ENCODE data around the gene SP9. TPM values are rescaled to one million over a fixed set of nuclear protein-coding genes. Genes with fewer than 3 reads are reported as not detected.

Gene SP9
- total RNA-seq, 1 donor, result not detected

DNA sequence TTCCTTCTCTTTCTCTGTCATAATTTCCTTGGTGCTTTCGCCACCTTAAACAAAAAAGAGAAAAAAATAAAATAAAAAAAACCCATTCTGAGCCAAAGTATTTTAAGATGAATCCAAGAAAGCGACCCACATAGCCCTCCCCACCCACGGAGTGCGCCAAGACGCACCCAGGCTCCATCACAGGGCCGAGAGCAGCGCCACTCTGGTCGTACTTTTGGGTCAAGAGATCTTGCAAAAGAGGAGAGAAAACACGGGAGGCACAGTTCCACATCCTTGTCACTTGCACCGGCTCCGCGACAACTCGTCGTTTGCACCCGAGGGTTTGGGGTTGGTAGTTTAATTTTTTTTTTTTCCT, 1.8 kb upstream of the SP9 start:
- peak in 1 of 3 donors; percentile 29 for DNase-seq (ENCODE audit: low read depth in 2 of 3, low spot score in 2 of 3)

DNA sequence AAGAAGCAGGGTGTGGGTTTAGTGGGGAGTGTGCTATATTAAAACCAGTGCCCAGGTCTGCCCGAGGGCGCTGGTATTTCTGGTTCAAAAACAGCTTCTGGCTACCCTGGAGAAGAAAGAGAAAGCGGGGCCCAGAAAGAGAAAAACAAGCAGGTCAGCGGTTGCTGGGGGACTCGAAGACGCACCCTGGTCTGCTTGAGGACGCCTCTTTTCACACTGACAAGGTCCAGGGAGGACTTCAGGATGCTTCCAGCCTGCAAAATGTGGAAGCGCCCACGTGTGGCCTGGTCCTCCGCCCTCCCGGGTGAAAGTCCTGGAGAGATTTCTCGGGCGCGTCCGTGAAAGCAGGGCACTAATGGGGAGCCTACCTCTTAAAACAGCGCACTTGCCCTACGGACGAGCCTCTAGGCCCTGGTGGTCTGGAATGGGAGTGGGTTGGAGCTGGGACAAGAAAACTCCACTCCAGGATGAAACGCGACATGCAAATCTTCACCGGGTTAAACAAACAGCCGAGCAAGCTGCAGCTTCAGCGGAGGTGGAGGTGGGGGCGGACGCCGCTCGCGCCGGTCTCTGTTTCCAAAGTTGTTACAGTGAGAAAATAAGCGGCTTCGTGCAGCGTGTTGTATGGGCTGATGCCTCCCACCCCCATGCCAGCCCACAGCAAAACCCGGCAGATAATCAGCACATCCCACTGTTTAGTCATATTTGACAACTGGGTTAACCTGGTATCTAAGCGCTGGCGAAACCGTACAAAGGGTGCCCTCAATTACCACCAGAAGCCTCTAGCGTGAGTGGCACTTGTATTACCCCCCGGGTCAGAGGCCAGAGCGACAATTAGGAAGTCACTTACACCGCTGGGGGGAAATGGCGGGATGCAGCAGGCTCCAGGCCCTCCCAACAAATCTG, 1.1 kb upstream of the SP9 start:
- peak in 1 of 3 donors; percentile 21 for DNase-seq (ENCODE audit: low read depth in 2 of 3, low spot score in 2 of 3)

DNA sequence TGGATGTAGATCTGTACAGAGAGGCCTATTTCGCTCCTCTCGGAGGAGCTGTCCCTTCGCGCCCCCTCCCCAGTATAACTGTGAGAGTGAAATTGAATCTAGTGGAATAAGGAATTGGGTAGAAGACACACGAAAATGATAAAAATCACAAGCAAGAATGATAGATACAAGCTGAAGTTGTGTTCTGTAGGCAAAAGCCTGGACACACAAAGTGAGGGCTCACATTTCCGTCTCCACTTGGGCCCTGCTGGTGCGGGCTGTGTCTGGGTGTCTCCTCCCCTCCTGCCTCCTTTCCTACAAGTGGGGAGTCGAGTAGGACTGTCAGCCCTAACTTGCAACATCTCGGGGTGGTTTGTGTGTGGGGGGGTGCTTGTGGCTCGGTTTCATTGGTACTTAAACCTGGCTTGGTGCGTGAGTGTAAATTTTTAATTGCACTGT, 457 bp upstream of the SP9 start:
- peak in 1 of 3 donors; percentile 26 for DNase-seq (ENCODE audit: low read depth in 2 of 3, low spot score in 2 of 3)

DNA sequence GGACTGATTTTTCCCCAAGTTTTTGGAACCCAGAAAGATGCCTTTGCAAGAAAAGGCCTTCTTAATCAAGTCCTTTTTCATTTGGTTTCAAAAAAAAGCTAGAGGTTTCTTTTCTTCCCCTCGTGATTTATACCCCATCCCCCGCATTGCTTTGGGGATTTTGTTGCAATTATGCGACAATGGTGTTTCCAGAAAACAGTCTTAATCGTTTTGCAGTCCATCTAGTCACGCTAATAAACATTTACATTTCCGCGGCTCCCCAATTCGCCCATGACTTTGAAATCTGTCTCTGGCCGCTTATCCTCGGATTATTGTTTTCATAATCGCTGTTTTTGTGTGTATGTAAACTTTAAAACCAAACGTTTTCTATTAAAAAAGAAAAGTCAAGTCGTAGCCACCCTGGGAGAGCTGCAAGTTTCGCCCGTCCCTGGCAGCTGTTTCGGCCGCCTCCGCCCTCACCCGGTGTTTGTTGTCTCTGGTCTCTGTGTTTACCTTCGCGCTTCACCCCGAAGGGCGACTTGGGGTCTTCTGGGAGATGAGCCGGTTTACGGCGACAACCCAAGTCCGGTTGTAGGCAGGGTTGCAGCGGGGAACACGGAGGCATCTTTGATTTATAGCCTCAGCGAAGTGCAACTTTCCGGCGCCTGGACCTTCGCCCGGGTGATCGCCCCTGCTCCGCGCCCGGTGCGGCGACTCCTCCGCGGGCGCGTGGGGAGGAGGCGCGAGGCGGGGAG, 667 bp downstream of the SP9 start:
- DNase-seq (ENCODE audit: low read depth in 2 of 3, low spot score in 2 of 3), result peak in 1 of 3 donors; percentile 29

DNA sequence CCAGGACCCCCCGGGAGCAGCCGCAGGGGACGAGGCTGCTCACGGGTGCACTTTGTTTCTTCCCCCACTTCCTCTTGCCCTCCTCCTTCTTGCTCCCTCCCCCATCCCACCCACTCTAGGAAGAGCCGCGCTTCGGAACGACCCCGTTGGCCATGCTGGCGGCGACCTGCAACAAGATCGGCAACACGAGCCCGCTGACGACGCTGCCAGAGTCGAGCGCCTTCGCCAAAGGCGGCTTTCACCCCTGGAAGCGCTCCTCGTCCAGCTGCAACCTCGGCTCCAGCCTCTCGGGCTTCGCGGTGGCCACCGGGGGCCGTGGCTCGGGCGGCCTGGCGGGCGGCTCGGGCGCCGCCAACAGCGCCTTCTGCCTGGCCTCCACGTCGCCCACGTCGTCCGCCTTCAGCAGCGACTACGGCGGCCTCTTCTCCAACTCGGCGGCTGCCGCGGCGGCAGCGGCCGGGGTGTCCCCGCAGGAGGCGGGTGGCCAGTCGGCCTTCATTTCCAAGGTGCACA, 1.3 kb downstream of the SP9 start:
- peak in 2 of 3 donors; percentile 27 to 47 for DNase-seq (ENCODE audit: low read depth in 2 of 3, low spot score in 2 of 3)

DNA sequence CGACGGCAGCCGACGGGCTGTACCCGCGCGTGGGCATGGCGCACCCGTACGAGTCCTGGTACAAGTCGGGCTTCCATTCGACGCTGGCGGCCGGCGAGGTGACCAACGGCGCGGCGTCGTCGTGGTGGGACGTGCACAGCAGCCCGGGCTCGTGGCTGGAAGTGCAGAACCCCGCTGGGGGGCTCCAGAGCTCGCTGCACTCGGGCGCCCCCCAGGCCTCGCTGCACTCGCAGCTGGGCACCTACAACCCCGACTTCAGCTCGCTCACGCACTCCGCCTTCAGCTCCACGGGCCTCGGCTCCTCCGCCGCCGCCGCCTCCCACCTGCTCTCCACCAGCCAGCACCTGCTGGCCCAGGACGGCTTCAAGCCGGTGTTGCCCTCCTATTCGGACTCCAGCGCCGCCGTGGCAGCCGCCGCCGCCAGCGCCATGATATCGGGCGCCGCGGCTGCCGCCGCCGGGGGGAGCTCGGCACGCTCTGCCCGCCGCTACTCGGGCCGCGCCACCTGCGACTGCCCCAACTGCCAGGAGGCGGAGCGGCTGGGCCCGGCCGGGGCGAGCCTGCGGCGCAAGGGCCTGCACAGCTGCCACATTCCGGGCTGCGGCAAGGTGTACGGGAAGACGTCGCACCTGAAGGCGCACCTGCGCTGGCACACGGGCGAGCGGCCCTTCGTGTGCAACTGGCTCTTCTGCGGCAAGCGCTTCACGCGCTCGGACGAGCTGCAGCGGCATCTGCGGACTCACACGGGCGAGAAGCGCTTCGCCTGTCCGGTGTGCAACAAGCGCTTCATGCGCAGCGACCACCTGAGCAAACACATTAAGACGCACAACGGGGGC, 2.0 kb downstream of the SP9 start:
- peak in 2 of 3 donors; percentile 52 to 53 for DNase-seq (ENCODE audit: low read depth in 2 of 3, low spot score in 2 of 3)

DNA sequence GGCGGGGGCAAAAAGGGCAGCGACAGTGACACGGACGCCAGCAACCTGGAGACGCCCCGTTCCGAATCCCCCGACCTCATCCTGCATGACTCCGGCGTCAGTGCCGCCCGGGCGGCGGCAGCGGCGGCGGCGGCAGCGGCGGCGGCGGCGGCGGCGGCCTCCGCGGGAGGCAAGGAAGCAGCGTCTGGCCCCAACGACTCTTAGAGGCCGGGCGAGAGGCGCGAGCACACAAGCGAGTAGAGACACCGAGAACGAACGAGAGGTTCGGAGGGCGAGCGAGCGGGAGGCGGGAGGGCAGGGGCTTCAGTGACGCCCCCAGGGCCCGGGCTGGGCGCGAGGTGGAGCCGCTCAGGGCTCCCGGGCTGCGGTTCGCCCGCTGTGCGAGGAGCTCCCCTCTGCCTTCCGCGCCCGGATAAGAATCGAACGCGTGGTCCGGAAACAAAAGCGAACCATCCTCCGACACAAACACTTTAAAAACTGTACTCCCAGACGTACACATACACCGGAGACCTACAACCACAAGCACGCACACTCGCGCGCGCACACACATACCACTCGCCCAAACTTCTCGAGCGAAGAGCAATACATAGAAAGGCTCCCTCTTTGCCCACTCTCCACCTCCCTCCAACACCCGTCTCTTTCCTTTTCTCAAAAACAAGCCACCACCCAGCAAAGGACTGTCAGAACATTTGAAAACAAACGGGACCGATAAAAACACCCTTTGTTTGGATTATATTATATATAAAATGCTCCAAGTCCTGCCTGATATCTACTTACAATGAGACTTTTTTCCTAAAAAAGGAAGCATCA, 2.8 kb downstream of the SP9 start:
- DNase-seq (ENCODE audit: low read depth in 2 of 3, low spot score in 2 of 3), result peak in 2 of 3 donors; percentile 59

DNA sequence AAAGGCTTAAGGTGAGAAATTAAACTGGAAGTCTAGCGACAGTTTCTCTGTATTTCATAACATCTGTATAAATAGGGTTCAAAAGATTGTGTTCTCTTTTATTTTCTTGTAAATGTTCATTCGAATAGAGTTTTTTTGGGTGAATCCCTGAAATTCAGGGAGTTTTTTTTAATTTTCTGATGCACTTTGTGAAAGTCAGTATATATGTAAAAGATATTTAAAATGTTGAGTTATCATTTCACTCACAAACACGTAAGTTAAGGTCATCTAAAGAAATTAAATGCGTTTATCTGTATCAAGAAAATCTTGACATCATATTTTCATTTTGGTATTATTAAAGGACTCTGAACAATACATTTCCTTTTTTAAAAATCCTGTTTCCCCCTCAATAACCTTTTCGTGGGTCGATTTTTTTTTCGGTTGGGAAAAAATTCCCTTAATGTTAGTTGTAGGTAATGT, 3.4 kb downstream of the SP9 start:
- peak in 1 of 3 donors; percentile 52 for DNase-seq (ENCODE audit: low read depth in 2 of 3, low spot score in 2 of 3)

DNA sequence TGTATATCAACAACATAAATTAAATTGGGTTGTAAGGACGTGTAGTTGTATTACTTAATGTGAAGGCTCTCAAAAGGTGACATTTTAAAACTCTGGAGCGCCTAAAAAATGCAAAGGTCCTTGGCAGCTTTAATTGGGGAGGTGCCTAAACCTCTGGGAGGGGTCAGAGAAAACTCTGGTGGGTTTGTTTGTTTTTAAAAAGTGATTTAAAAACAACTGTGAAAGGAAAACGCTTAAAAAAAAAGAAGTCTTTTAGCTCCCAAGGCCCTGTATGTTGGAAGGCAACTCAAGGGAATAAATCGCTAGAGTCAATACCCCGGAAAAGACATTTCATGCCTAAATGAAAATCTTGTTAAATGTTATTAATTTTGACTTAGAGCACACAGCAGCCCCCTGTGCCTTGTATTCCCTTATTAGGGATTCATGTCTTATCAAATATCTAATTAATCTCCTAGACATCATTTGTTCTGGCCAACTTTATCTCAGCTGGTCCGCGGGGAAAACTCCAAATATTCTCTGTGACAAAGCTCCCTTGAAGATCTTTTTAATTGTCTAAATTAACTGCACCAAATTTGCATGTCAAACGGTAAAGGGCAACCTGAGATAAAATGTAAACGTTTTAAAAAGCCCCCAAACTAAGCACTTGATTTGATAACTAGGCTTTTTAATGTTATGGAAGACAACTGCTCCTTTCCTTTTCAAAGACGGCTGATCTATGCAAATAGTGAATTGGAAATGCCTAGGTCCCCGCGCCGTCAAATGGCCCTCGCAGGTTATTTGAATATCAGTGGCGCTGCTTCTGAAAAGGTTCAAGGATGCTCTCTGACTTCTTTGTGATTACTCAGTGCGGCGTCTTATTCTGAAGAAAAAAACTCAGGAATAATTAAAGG, 4.2 kb downstream of the SP9 start:
- peak in 2 of 3 donors; percentile 32 to 45 for DNase-seq (ENCODE audit: low read depth in 2 of 3, low spot score in 2 of 3)

DNA sequence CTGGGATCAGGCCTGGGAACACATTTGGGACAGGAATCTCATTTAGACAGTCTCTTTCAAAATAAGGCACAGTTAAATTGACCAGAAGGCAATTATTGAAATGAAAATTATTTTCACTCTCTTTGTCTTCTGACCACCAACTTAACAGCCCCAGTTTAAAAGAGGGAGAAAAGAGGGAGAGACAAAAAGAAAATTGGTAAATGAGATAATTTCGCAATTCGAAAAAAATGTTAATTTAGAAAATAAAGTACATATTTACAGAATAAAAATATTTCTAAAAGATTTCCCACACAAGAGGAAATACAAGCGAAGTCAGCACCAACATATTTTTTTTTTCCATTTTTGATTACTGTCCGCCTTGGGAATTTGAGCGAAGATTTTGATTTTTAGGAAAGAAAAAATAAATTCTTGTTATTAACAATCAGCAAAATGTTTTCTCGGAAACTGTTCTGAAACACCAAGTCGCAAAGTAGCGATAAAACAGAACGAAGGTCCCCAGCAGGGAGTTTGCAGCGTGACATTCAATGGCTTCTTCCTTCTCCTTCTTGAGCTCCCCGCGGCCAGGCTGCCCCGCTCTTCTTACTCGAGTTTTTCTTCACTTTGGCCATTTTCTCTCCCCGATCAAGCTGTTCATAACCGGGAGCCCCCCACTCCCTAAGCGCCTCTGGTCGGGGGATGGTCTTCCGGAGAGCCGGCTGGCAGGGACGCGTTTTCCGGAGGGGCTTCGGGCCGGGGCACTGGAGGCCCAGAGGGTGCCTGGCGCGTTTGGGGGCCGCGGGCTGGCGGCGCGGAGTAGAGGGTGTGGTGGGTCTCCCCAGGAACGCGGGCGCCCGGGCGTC, 5.0 kb downstream of the SP9 start:
- peak in 2 of 3 donors; percentile 50 to 59 for DNase-seq (ENCODE audit: low read depth in 2 of 3, low spot score in 2 of 3)

DNA sequence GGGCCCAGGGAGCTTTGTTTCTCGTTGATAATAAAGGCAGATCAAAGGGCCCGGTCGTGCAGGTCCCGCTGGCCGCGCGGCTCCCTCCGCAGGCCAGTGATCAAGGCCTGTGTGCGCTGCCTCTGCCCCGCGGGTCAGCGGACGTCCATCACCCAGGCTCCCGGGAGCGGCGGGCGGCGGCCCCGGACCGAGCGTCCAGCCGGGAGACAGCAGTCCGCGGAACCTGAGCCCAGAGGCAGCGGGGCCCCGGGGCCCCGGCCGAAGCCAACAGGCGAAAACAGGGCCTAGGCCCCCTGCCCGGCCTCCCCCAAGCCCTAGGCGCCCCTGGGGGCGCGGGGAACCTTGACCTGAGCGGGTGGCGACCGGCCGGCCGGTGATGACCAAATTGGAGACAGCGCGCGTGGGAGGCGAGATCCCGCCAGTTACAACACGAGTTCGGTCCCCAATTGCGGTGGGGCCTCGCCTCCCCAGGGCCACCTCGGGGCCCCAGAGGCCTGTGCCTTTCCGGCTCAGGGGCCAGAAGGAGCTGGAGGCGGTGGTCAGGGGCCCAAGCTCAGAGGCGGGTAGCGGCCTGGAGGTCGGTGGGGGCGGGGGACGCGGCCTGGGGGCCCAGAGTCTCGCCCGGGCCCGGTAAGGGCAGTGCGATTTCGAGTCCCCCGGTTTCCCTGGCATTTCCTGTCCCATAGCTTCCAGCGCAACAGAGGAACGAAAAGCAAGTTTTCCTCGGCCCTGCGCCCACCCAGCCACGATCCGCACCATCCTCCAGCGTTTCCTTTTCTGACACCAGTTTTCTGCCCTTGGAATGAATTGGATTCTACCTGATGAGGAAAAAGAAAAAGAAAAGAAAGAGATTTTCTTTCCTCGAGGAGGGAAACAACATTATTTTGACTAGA, 5.9 kb downstream of the SP9 start:
- no peak for DNase-seq (ENCODE audit: low read depth in 2 of 3, low spot score in 2 of 3)

DNA sequence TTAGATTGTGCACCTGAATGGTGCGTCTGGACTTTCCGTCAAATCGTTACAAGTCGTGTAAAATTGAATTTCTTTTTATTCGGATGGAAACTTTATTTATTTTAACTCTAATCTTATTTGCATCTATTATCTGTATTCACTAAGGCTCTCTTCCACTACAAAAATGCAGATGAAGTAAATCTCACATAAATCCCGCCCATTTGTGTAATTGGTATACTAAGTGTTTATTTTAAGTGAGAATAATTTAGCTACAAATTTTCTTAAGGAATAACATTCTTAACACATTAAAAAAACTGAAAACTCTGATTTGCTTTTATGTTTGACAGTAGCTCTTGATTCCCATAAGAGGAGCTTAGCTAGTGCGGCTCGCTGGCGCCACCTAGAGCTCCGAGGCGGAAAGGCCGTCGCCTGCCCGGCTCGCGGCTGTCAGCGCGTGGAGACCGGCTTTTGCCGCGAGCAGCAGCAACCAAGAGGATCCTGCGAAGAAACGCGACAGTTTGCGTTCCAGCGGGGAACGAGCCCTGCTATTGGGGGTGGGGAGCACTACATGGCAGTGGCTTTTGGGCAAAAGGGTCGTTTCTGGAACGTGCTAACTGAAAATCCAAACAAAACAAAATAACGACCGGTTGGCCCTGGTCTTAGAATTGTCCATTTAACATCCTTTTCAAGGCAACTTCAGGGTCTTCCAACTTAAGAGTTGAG, 6.7 kb downstream of the SP9 start:
- DNase-seq (ENCODE audit: low read depth in 2 of 3, low spot score in 2 of 3), result peak in 2 of 3 donors; percentile 84 to 92

DNA sequence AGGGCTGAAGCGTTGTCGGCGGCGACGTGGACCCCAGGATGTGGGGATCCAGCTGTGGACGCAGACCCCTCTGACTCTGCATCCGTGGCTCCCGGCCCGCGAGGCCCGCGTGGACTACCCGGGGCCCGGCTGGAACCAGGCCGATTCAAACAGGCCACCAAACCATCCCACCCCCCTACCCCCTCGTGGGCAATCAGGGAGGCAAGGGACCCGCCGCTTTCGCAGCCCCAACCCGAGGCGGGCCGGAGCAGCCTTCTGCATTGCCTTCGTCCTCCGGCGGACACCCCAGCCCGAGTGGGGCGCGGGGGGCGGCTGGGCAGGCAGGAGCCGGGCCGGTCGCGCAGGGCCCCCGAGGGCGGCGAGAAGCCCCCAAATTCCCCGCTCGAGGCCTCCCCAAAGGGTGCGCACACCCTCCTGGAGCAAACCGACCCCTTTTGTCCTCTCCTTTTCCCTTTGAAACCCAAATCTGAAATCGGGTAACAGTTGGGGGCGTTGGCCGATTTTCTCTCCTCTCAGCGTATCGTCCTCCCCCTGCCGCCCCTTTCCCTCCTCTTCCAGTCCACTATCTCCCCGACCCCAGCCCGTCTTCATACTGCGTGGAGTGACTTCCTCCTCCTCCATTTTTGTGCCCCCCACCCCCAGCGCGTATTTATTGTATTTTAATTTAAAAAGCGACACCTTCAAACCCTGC, 7.4 kb downstream of the SP9 start:
- DNase-seq (ENCODE audit: low read depth in 2 of 3, low spot score in 2 of 3), result peak in 1 of 3 donors; percentile 16

DNA sequence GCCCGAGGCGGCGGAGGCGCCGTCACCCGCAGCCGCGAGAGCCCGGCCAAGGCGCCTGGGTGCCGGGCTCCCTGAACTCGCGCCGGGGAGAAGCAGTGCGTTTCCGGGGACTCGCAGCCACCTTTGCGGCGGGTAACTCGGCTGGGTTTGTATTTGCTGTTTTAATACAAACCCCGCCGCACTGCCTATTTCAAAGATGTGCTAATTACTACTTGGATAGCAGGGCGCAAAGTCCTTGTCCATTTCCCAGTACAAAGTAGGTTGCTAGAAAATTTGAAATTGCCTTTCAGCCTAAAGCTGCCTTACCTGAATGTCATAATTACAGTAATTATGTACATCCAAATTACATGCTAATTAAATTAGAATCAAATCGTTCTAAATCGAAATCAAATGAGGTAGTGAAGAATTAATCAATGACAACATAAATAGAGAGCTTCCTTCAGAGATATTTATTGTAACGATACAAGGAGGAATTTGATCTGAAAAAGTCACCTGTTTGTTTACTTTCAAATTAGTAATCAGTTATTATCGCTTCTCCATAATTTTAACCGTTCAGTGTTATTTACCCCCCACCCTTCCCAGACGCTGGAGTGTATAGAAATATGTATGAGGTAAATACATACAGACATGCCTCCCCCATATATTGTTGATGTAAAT, 8.1 kb downstream of the SP9 start:
- DNase-seq (ENCODE audit: low read depth in 2 of 3, low spot score in 2 of 3), result peak in 1 of 3 donors; percentile 34

DNA sequence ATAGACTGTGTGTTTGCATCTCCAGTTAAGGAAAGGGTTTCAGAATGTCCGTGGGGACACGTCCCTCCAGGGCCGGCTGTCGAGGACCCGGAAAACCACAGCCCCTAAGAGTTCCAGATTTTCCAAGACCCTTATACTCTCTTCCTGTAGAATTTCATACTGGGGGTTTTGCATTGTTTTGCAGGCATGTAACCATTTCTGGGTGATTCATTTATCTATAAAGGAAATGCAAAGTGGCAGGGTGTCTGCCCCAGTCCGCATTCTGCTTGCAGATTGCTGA, 8.5 kb downstream of the SP9 start:
- peak in 2 of 3 donors; percentile 31 to 33 for DNase-seq (ENCODE audit: low read depth in 2 of 3, low spot score in 2 of 3)
